Mesenchymal stem cell (in vitro differentiated cells and primary cell): ENCODE results near the gene DHCR7.

Experiments used
- DNase-seq: peaks from one replicate; pipeline ENCODE4 v3.0.0-alpha.2; 2013
- H2AFZ ChIP-seq: one replicate; pipeline ENCODE4 v1.6.1; 2013; ENCODE audit warnings: low read depth, mild to moderate bottlenecking, control low read depth, inconsistent platforms, low read length, moderate library complexity
- H2AK5ac ChIP-seq: 2 replicates; pipeline ENCODE4 v1.6.1; 2013; ENCODE audit warnings: low read length, moderate library complexity, mild to moderate bottlenecking, inconsistent platforms; ENCODE audit not compliant: severe bottlenecking
- H2BK120ac ChIP-seq: one replicate; pipeline ENCODE4 v1.6.1; 2013; ENCODE audit warnings: low read depth, mild to moderate bottlenecking, inconsistent platforms, low read length, moderate library complexity
- H2BK12ac ChIP-seq, 2 experiments: one replicate each; pipeline ENCODE4 v1.6.1; 2013; ENCODE audit warnings: inconsistent platforms in 2 of 2, low read length in 2 of 2, mild to moderate bottlenecking in 2 of 2, moderate library complexity in 2 of 2, control low read depth in 1 of 2
- H2BK15ac ChIP-seq: one replicate; pipeline ENCODE4 v1.6.1; 2013; ENCODE audit warnings: mild to moderate bottlenecking, low read depth, inconsistent platforms; ENCODE audit not compliant: poor library complexity, severe bottlenecking
- H2BK5ac ChIP-seq: 2 replicates; pipeline ENCODE4 v1.6.1; 2013; ENCODE audit warnings: low read depth, mild to moderate bottlenecking, low read length, control low read depth, inconsistent platforms; ENCODE audit not compliant: poor library complexity, severe bottlenecking
- H3K14ac ChIP-seq, 2 experiments: one replicate each; pipeline ENCODE4 v1.6.1; 2013; ENCODE audit warnings: inconsistent platforms in 2 of 2, low read length in 2 of 2, control low read depth in 1 of 2, mild to moderate bottlenecking in 1 of 2, moderate library complexity in 1 of 2
- H3K18ac ChIP-seq, 2 experiments: one replicate each; pipeline ENCODE4 v1.6.1; 2013; ENCODE audit warnings: inconsistent platforms in 2 of 2, low read length in 2 of 2, control low read depth in 1 of 2, low read depth in 1 of 2, mild to moderate bottlenecking in 1 of 2
- H3K23ac ChIP-seq, 2 experiments: one replicate each; pipeline ENCODE4 v1.6.1; 2013; ENCODE audit warnings: inconsistent platforms in 2 of 2, low read length in 2 of 2, mild to moderate bottlenecking in 2 of 2, moderate library complexity in 2 of 2, control low read depth in 1 of 2
- H3K27ac ChIP-seq: 2 replicates; pipeline ENCODE4 v1.5.1; 2013; ENCODE audit warnings: mild to moderate bottlenecking, moderate library complexity, low read length, control low read depth, inconsistent platforms; ENCODE audit not compliant: poor library complexity, severe bottlenecking
- H3K27me3 ChIP-seq, 2 experiments: 2 replicates each; pipeline versions ENCODE4 v1.6.1 to v1.7.0; 2013; ENCODE audit warnings: low read length in 2 of 2, mild to moderate bottlenecking in 2 of 2, moderate library complexity in 2 of 2, control low read depth in 1 of 2, inconsistent platforms in 1 of 2; ENCODE audit not compliant: control insufficient read depth in 1 of 2, insufficient read depth in 1 of 2
- H3K36me3 ChIP-seq, 2 experiments: 2 replicates each; pipeline versions ENCODE4 v1.6.1 to v1.7.0; 2013; ENCODE audit warnings: low read length in 2 of 2, control low read depth in 1 of 2, inconsistent platforms in 1 of 2, low read depth in 1 of 2, mild to moderate bottlenecking in 1 of 2; ENCODE audit not compliant: insufficient read depth in 2 of 2, control insufficient read depth in 1 of 2
- H3K4ac ChIP-seq, 2 experiments: one replicate each; pipeline ENCODE4 v1.6.1; 2013; ENCODE audit warnings: inconsistent platforms in 2 of 2, low read length in 2 of 2, mild to moderate bottlenecking in 2 of 2, moderate library complexity in 2 of 2, control low read depth in 1 of 2, low read depth in 1 of 2
- H3K4me1 ChIP-seq: 2 replicates; pipeline ENCODE4 v1.6.1; 2013; ENCODE audit warnings: low read depth, low read length, control low read depth; ENCODE audit not compliant: control insufficient read depth, insufficient read depth
- H3K4me2 ChIP-seq: 2 replicates; pipeline ENCODE4 v1.6.1; 2013; ENCODE audit warnings: low read length, mild to moderate bottlenecking, inconsistent platforms; ENCODE audit not compliant: poor library complexity, severe bottlenecking
- H3K4me3 ChIP-seq, 2 experiments: 2 replicates each; pipeline versions ENCODE4 v1.5.1 to v1.7.0; 2013; ENCODE audit warnings: low read length in 2 of 2, mild to moderate bottlenecking in 2 of 2, control low read depth in 1 of 2, low read depth in 1 of 2; ENCODE audit not compliant: insufficient read depth in 1 of 2
- H3K79me1 ChIP-seq: replicated peaks from 2 replicates; pipeline ENCODE4 v1.6.1; 2013; ENCODE audit warnings: mild to moderate bottlenecking, control low read depth, low read length, inconsistent platforms; ENCODE audit not compliant: poor library complexity, severe bottlenecking
- H3K9ac ChIP-seq: 2 replicates; pipeline ENCODE4 v1.7.0; 2013; ENCODE audit warnings: mild to moderate bottlenecking, low read length, moderate library complexity
- H3K9me3 ChIP-seq: 2 replicates; pipeline ENCODE4 v1.7.0; 2013; ENCODE audit warnings: mild to moderate bottlenecking, low read length; ENCODE audit not compliant: control insufficient read depth
- H4K8ac ChIP-seq: one replicate; pipeline ENCODE4 v1.6.1; 2013; ENCODE audit warnings: inconsistent platforms, mild to moderate bottlenecking, low read length, moderate library complexity
- H4K91ac ChIP-seq: one replicate; pipeline ENCODE4 v1.6.1; 2013; ENCODE audit warnings: mild to moderate bottlenecking, low read length, inconsistent platforms
- WGBS: methylation state at CpG from one replicate; pipeline ENCODE4 v1.1.7; 2013; ENCODE audit warnings: mixed read lengths; 5-methylcytosine and 5-hydroxymethylcytosine counted together

The DHCR7 gene

GRCh38 chr11:71396548-71397123, 51.6 kb downstream of the DHCR7 start:
- Histone ChIP-seq H2BK5ac (no peak overlapping the region), H3K4me1 (peaks cover 7% of the 10 kb centered on the region), H2AFZ (no peak overlapping the region), H3K9ac (no peak overlapping the region), H2AK5ac (no peak overlapping the region), H2BK15ac (no peak overlapping the region), H3K36me3 (no peaks in the 10 kb centered on the region), H3K4me3 (no peak overlapping the region), H3K23ac (no peak overlapping the region), H3K79me1 (no peaks in the 10 kb centered on the region), H3K27ac (no peak overlapping the region), H4K8ac (no peak overlapping the region), H3K4me2 (no peak overlapping the region), H2BK12ac (no peak overlapping the region), H3K14ac (no peak overlapping the region), H2BK120ac (no peak overlapping the region), H4K91ac (no peak overlapping the region), H3K27me3 (peaks cover 24 to 58% of the 10 kb centered on the region in 2 experiments), H3K18ac (no peak overlapping the region), H3K9me3 (no peaks in the 10 kb centered on the region), H3K4ac (no peak overlapping the region)
- 88% methylated on average over 15 of the region's 16 CpGs for WGBS
- no peak for DNase-seq

- H2BK120ac ChIP-seq, result no peak overlapping the region
- H3K9ac ChIP-seq, result no peak overlapping the region
- no peak overlapping the region for H2BK12ac ChIP-seq
- H3K36me3 ChIP-seq, result no peaks in the 10 kb centered on the region
- WGBS, result 86% methylated on average over 7 of the region's 7 CpGs
- H3K9me3 ChIP-seq, result no peaks in the 10 kb centered on the region
- no peak overlapping the region for H4K91ac ChIP-seq
- no peak overlapping the region for H3K14ac ChIP-seq
- no peak overlapping the region for H3K18ac ChIP-seq
- H3K4me3 ChIP-seq, result no peak overlapping the region
- no peak for DNase-seq
- H3K79me1 ChIP-seq, result no peaks in the 10 kb centered on the region
- no peak overlapping the region for H3K27ac ChIP-seq
- no peak overlapping the region for H2BK15ac ChIP-seq
- H2AFZ ChIP-seq, result no peak overlapping the region
- no peak overlapping the region for H3K23ac ChIP-seq
- H3K27me3 ChIP-seq, result peaks cover 29 to 66% of the 10 kb centered on the region in 2 experiments
- no peak overlapping the region for H2AK5ac ChIP-seq
- H4K8ac ChIP-seq, result no peak overlapping the region
- no peak overlapping the region for H3K4me2 ChIP-seq
- no peak overlapping the region for H3K4ac ChIP-seq
- H2BK5ac ChIP-seq, result no peak overlapping the region
- peaks cover 7% of the 10 kb centered on the region for H3K4me1 ChIP-seq
These were observed 52.4 kb downstream of the DHCR7 start for GRCh38 chr11:71395774-71396173.

GRCh38 chr11:71395263-71395560, 53.0 kb downstream of the DHCR7 start:
- Histone ChIP-seq H3K4me1 (peaks cover 7% of the 10 kb centered on the region), H3K27me3 (peaks cover 32 to 72% of the 10 kb centered on the region in 2 experiments), H2BK5ac (no peak overlapping the region), H3K4ac (no peak overlapping the region), H2BK15ac (no peak overlapping the region), H4K8ac (no peak overlapping the region), H2BK120ac (no peak overlapping the region), H2AFZ (no peak overlapping the region), H2AK5ac (no peak overlapping the region), H3K79me1 (no peaks in the 10 kb centered on the region), H3K9me3 (no peaks in the 10 kb centered on the region), H3K4me3 (no peak overlapping the region), H3K23ac (no peak overlapping the region), H3K36me3 (no peaks in the 10 kb centered on the region), H3K4me2 (no peak overlapping the region), H3K9ac (no peak overlapping the region), H3K27ac (no peak overlapping the region), H3K18ac (no peak overlapping the region), H3K14ac (no peak overlapping the region), H2BK12ac (no peak overlapping the region), H4K91ac (no peak overlapping the region)
- 79% methylated on average over 5 of the region's 7 CpGs for WGBS
- no peak for DNase-seq

GRCh38 chr11:71393283-71393682, 54.9 kb downstream of the DHCR7 start:
- Histone ChIP-seq H3K14ac (no peak overlapping the region), H3K4ac (no peak overlapping the region), H2BK5ac (no peak overlapping the region), H3K27ac (no peak overlapping the region), H4K8ac (no peak overlapping the region), H2AK5ac (no peak overlapping the region), H3K9ac (no peak overlapping the region), H3K4me3 (no peak overlapping the region), H2BK120ac (no peak overlapping the region), H3K18ac (no peak overlapping the region), H3K79me1 (no peaks in the 10 kb centered on the region), H3K27me3 (peaks cover 47 to 89% of the 10 kb centered on the region in 2 experiments), H3K4me2 (no peak overlapping the region), H2BK12ac (no peak overlapping the region), H2BK15ac (no peak overlapping the region), H3K36me3 (no peaks in the 10 kb centered on the region), H2AFZ (no peak overlapping the region), H3K23ac (no peak overlapping the region), H4K91ac (no peak overlapping the region), H3K4me1 (peaks cover 7% of the 10 kb centered on the region), H3K9me3 (peaks cover 7% of the 10 kb centered on the region)
- DNase-seq, result no peak
- WGBS, result 80% methylated on average over 1 of the region's 2 CpGs
